HL-60 (cell line): ENCODE measurements around the gene LRMDA.

Experiments used
- DNase-seq, 2 experiments: peaks; one replicate each; pipeline ENCODE4 v3.0.0-alpha.2; 2010 to 2020; ENCODE audit warnings: low read depth in 1 of 2, low spot score in 1 of 2
- H3K27ac ChIP-seq: fragments of 250-450 bp; sonication (Bioruptor Pico); replicated peaks from 2 replicates; pipeline ENCODE4 v1.5.1; 2020; ENCODE audit warnings: mild to moderate bottlenecking, moderate library complexity
- H3K27me3 ChIP-seq: fragments of 250-450 bp; sonication (Bioruptor Pico); 2 replicates; pipeline ENCODE4 v1.5.1; 2021; ENCODE audit warnings: mild to moderate bottlenecking, moderate library complexity; ENCODE audit not compliant: insufficient read depth, poor library complexity, severe bottlenecking
- H3K4me3 ChIP-seq: replicated peaks from 2 replicates; pipeline ENCODE4 v1.5.1; 2011; ENCODE audit warnings: mild to moderate bottlenecking, control low read depth, low read length; ENCODE audit not compliant: insufficient read depth
- CTCF ChIP-seq: IDR thresholded peaks from one replicate; pipeline ENCODE4 v1.5.1; 2011; ENCODE audit warnings: low read length, control low read depth, inconsistent platforms; ENCODE audit not compliant: insufficient read depth
- GABPA ChIP-seq: IDR thresholded peaks from 2 replicates; pipeline ENCODE4 v1.6.1; 2012; ENCODE audit warnings: low read depth
- POLR2AphosphoS5 ChIP-seq: IDR thresholded peaks from 2 replicates; pipeline ENCODE4 v1.6.1; 2012; ENCODE audit warnings: low read depth
- REST ChIP-seq: IDR thresholded peaks from 2 replicates; pipeline ENCODE4 v1.6.1; 2012; ENCODE audit warnings: low read depth; ENCODE audit not compliant: insufficient replicate concordance
- SPI1 ChIP-seq: IDR thresholded peaks from 2 replicates; pipeline ENCODE4 v1.6.1; 2012; ENCODE audit warnings: low read depth, mild to moderate bottlenecking, borderline replicate concordance

LRMDA gene

GRCh38 chr10:76309741-76310587, 878.5 kb downstream of the LRMDA start:
- no peak overlapping the region for H3K4me3 ChIP-seq
- TF ChIP-seq GABPA (no peak), SPI1 (no peak), POLR2AphosphoS5 (no peak), CTCF (no peak), REST (no peak)
- no peak overlapping the region for H3K27ac ChIP-seq
- no peaks in the 10 kb centered on the region for H3K27me3 ChIP-seq
- DNase-seq = no peak

- Histone ChIP-seq H3K27me3 (no peaks in the 10 kb centered on the region), H3K27ac (no peak overlapping the region), H3K4me3 (no peak overlapping the region)
- DNase-seq = no peak
- TF ChIP-seq REST (no peak), CTCF (no peak), SPI1 (no peak), GABPA (no peak), POLR2AphosphoS5 (no peak)
Measured at GRCh38 chr10:76310588-76311080, 879.2 kb downstream of the LRMDA start.

GRCh38 chr10:76311752-76312636, 880.6 kb downstream of the LRMDA start:
- TF ChIP-seq CTCF = peak; percentile 45
- no peak for TF ChIP-seq POLR2AphosphoS5
- peak; percentile 23 to 50 for DNase-seq

More at GRCh38 chr10:76311752-76312636, 880.6 kb downstream of the LRMDA start:
- Histone ChIP-seq H3K4me3 (no peak overlapping the region), H3K27ac (no peak overlapping the region), H3K27me3 (no peaks in the 10 kb centered on the region)
